PC-9 (cell line): ENCODE measurements around the gene RAB11FIP4. TPM values are rescaled to one million over a fixed set of nuclear protein-coding genes. Genes with fewer than 3 reads are reported as not detected.

Source experiments
- BruUV-seq: library from RNA; stranded (reverse); fragments of 400-500 nt; replicated peaks from 2 replicates; lab custom pipeline; 2021; lab: Mats Ljungman, UMichigan
- CTCF ChIA-PET: fragments of 300-600 bp; sonication (Branson Sonifier 250); formaldehyde crosslinking; loops from one replicate; lab custom pipeline; 2022; ENCODE audit warnings: antibody characterized with exemption; lab: Charles Lee
- POLR2A ChIA-PET: fragments of 300-600 bp; sonication (Branson Sonifier 250); formaldehyde crosslinking; loops from one replicate; lab custom pipeline; 2022; ENCODE audit warnings: antibody characterized with exemption; ENCODE audit not compliant: unreplicated experiment; lab: Charles Lee
- DNase-seq, 2 experiments: peaks; one replicate each; pipeline versions ENCODE4 v3.0.0 to v3.0.0-alpha.2; 2015 to 2022; ENCODE audit warnings: mixed read lengths in 1 of 2
- H2AFZ ChIP-seq: fragments of 200-600 bp; sonication (generic); 2 replicates; pipeline ENCODE4 v1.8.1; 2017; ENCODE audit warnings: antibody characterized with exemption
- H3F3A ChIP-seq: fragments of 200-600 bp; sonication (generic); 2 replicates; pipeline ENCODE4 v1.8.1; 2017; ENCODE audit warnings: antibody characterized with exemption, mild to moderate bottlenecking, low read depth; ENCODE audit not compliant: insufficient read depth
- H3K27ac ChIP-seq: fragments of 200-600 bp; sonication (generic); 2 replicates; pipeline ENCODE4 v1.6.1; 2016; ENCODE audit warnings: mixed run types
- H3K27me3 ChIP-seq: fragments of 200-600 bp; sonication (generic); 2 replicates; pipeline ENCODE4 v1.6.1; 2016; ENCODE audit warnings: low read depth, mixed run types; ENCODE audit not compliant: insufficient read depth
- H3K36me3 ChIP-seq: fragments of 200-600 bp; sonication (generic); 2 replicates; pipeline ENCODE4 v1.6.1; 2016; ENCODE audit warnings: low read depth, mixed run types
- H3K4me1 ChIP-seq: fragments of 200-600 bp; sonication (generic); replicated peaks from 2 replicates; pipeline ENCODE4 v1.6.1; 2016; ENCODE audit warnings: mixed run types; ENCODE audit not compliant: insufficient read depth
- H3K4me2 ChIP-seq: fragments of 200-600 bp; sonication (generic); 2 replicates; pipeline ENCODE4 v1.6.1; 2017; ENCODE audit warnings: mixed run types
- H3K4me3 ChIP-seq: fragments of 200-600 bp; sonication (generic); 2 replicates; pipeline ENCODE4 v1.6.1; 2016; ENCODE audit warnings: mixed run types
- H3K79me2 ChIP-seq: fragments of 200-600 bp; sonication (generic); 2 replicates; pipeline ENCODE4 v1.6.1; 2017; ENCODE audit warnings: low read depth, mixed run types
- H3K9me2 ChIP-seq: fragments of 200-600 bp; sonication (generic); 2 replicates; pipeline ENCODE4 v1.8.1; 2017; ENCODE audit warnings: mild to moderate bottlenecking; ENCODE audit not compliant: insufficient read depth
- H3K9me3 ChIP-seq: fragments of 200-600 bp; sonication (generic); 2 replicates; pipeline ENCODE4 v1.8.1; 2016; ENCODE audit warnings: low read depth; ENCODE audit not compliant: insufficient read depth
- H4K20me1 ChIP-seq: fragments of 200-600 bp; sonication (generic); 2 replicates; pipeline ENCODE4 v1.8.1; 2017; ENCODE audit not compliant: insufficient read depth
- CTCF ChIP-seq: fragments of 200-600 bp; sonication (generic); conservative IDR thresholded peaks from 2 replicates; pipeline ENCODE4 v1.6.1; 2017; ENCODE audit warnings: mixed run types, antibody characterized with exemption, mild to moderate bottlenecking, moderate library complexity
- EZH2 ChIP-seq: fragments of 200-600 bp; sonication (generic); IDR thresholded peaks from 2 replicates; pipeline ENCODE4 v1.8.0; 2017; ENCODE audit warnings: antibody characterized with exemption, low read depth
- intact Hi-C: fragments of 100-400 bp; cut with micrococcal nuclease; formaldehyde crosslinking; loops from one replicate; pipeline ENCODE4 v1.10.0; 2022; ENCODE audit not compliant: unreplicated experiment
- total RNA-seq: library from RNA; stranded (reverse); gene quantifications from 2 replicates; pipeline ENCODE4 v1.2.3, GENCODE V29; 2021

Gene RAB11FIP4
- total RNA-seq, 1 experiment from 2014 or later = 22.9 TPM

- Histone ChIP-seq H3K4me2 (no peak overlapping the region), H3K9me3 (no peaks in the 10 kb centered on the region), H3K4me1 (peaks cover 61% of the 10 kb centered on the region), H4K20me1 (peaks cover 74% of the 10 kb centered on the region), H3K27me3 (no peaks in the 10 kb centered on the region), H3K79me2 (peaks cover 99% of the 10 kb centered on the region), H3K9me2 (no peaks in the 10 kb centered on the region), H3F3A (peaks cover 22% of the 10 kb centered on the region; the same call in 1 of the 2 replicates), H3K36me3 (peaks cover 18% of the 10 kb centered on the region), H2AFZ (no peak overlapping the region), H3K27ac (no peak overlapping the region), H3K4me3 (no peak overlapping the region)
- intact Hi-C loops = no loop called here
- no peak for DNase-seq
- BruUV-seq = no TSS peak
- TF ChIP-seq CTCF (no peak), EZH2 (no peak)
- ChIA-PET POLR2A (no interaction called here), CTCF (no interaction called here)
Observed at GRCh38 chr17:31570231-31570630, 178.8 kb downstream of the RAB11FIP4 start.

GRCh38 chr17:31570951-31571892, 179.7 kb downstream of the RAB11FIP4 start:
- no peaks in the 10 kb centered on the region for H3K9me3 ChIP-seq
- ChIA-PET POLR2A (interaction anchor here (0.6 kb wide), 1 partner anchor 9 kb away, joined by 6 read pairs; no protein-coding TSS in a partner anchor), CTCF (interaction anchor here (0.6 kb wide), 1 partner anchor 330 kb away, joined by 6 read pairs; the partner anchor contains the start of gene UTP6)
- H3K4me3 ChIP-seq = no peak overlapping the region
- peaks cover 51% of the 10 kb centered on the region for H3K4me1 ChIP-seq
- no peaks in the 10 kb centered on the region for H3K9me2 ChIP-seq
- peak overlapping the region; percentile 41 for H3K27ac ChIP-seq
- no TSS peak for BruUV-seq
- no peaks in the 10 kb centered on the region for H3K27me3 ChIP-seq
- H4K20me1 ChIP-seq = peaks cover 70% of the 10 kb centered on the region
- H3K4me2 ChIP-seq = peak overlapping the region; percentile 26
- TF ChIP-seq EZH2 (no peak), CTCF (no peak)
- H3F3A ChIP-seq = peaks cover 22% of the 10 kb centered on the region; the same call in 1 of the 2 replicates
- intact Hi-C loops = loop anchor here (1.0 kb wide), 1 partner anchor 10 kb away; no protein-coding TSS in a partner anchor
- H2AFZ ChIP-seq = no peak overlapping the region
- DNase-seq = peak; percentile 63 to 77
- peaks cover 18% of the 10 kb centered on the region for H3K36me3 ChIP-seq
- H3K79me2 ChIP-seq = peaks cover 99% of the 10 kb centered on the region

GRCh38 chr17:31572341-31572740, 180.9 kb downstream of the RAB11FIP4 start:
- H4K20me1 ChIP-seq = peaks cover 59% of the 10 kb centered on the region
- ChIA-PET POLR2A (interaction anchor here (0.5 to 0.6 kb wide), 2 partner anchors 13 to 778 kb away, joined by 3 to 5 read pairs; no protein-coding TSS in a partner anchor), CTCF (interaction anchor here (0.6 to 1.2 kb wide), 2 partner anchors 16 to 24 kb away, joined by 3 read pairs; no protein-coding TSS in a partner anchor)
- H3K9me2 ChIP-seq = no peaks in the 10 kb centered on the region
- no peak for DNase-seq
- no TSS peak for BruUV-seq
- H3K27ac ChIP-seq = no peak overlapping the region
- H3K9me3 ChIP-seq = no peaks in the 10 kb centered on the region
- no peaks in the 10 kb centered on the region for H3K27me3 ChIP-seq
- peaks cover 51% of the 10 kb centered on the region for H3K4me1 ChIP-seq
- peaks cover 94% of the 10 kb centered on the region for H3K79me2 ChIP-seq
- no peak overlapping the region for H3K4me2 ChIP-seq
- intact Hi-C loops = no loop called here
- no peak overlapping the region for H2AFZ ChIP-seq
- H3K36me3 ChIP-seq = peaks cover 18% of the 10 kb centered on the region
- no peak overlapping the region for H3K4me3 ChIP-seq
- TF ChIP-seq EZH2 (no peak), CTCF (no peak)
- peaks cover 27% of the 10 kb centered on the region for H3F3A ChIP-seq
